T follicular helper cell (primary cell): Measurements from ENCODE around the gene COL27A1.

Source experiments
- DNase-seq: peaks from one replicate; pipeline ENCODE4 v3.0.0-alpha.2; 2020; ENCODE audit warnings: low read depth

Gene COL27A1

DNA sequence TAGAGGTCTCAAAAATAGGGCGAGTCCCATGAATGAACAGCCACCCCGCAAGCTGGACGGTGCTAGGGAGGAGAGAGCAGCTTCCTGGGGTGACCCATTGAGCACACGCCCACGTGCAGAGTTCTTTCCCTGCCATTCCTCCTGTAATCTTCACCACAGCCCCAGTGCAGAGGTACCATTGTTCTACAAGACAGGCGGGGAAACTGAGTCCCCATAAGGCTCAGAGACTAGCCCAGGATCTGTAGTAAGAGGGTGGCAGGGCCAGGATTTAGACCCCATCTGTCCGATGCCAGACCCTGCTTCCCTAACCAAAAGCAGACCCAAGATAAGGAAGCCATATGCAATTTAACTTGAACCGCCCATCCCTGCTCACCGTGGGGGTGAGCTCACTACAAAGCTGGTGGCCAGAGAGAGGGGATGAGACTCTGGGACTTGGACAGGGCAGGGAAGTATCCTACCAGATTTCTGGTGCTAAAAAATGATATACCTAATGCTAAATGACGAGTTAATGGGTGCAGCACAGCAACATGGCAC is 130.9 kb downstream of the COL27A1 start:
- DNase-seq = no peak

DNA sequence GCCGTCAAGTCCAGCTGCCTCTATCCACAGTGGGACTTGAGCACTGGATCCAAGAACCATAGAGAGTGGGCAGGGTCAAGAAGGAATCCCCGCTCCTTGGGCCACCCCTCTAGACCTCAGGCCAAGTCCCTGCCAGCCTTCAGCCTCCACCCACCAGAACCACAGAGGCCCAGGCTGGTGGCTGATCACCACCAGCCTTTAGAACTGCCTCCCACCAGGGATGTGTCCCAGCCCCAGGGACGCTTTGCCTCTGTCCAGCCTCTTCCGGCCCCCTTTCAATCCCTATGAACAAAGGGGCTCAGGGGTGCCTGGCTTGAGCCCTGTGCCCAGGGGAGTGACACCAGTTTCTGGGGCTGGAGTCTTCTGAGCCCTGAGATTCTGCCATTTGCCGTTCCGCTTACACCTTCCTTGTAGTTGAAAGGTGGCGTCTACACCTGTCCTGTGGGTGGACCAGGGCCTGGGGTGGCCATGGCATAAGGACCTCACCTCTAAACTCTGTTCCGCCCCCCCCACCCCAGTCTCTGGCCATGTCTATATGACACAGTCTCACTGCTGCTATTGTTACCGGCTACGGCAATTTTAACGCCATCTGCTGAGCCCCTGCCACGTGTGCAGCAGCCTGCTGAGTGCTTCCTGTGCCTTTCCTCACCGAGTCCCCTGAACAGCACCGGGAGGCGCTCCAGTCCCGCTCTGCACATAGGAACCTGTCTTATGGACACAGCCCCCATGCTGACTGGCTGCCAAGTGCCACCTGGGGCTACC is 131.8 kb downstream of the COL27A1 start:
- no peak for DNase-seq

- no peak for DNase-seq
These were observed 132.4 kb downstream of the COL27A1 start for GRCh38 chr9:114287763-114288192.

- no peak for DNase-seq
These were observed 133.1 kb downstream of the COL27A1 start for GRCh38 chr9:114288193-114289091.

GRCh38 chr9:114289106-114289505 is 133.8 kb downstream of the COL27A1 start:
- no peak for DNase-seq

- DNase-seq = no peak
These were observed 134.5 kb downstream of the COL27A1 start for GRCh38 chr9:114289571-114290481.

- no peak for DNase-seq
These were observed 135.2 kb downstream of the COL27A1 start for GRCh38 chr9:114290561-114290986.

GRCh38 chr9:114291064-114291474 is 135.7 kb downstream of the COL27A1 start:
- peak; percentile 52 for DNase-seq

GRCh38 chr9:114291886-114292590 is 136.7 kb downstream of the COL27A1 start:
- DNase-seq = no peak

DNA sequence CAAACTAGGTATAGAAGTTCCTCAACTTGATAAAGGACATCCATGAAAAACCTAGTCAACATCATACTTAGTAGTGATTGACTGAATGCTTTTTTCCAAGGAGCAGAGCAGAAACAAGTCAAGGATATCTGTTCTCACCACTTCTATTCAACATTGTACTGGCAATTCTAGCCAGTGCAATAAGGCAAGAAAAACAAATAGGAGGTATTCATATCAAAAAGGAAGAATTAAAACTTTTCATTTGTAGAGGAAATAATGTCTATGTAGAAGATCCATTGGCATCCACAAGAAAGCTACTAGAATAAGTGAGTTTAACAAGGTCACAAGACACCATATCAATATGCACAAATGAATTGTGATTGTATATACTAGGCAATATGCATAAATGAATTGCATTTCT is 139.3 kb downstream of the COL27A1 start:
- no peak for DNase-seq

DNA sequence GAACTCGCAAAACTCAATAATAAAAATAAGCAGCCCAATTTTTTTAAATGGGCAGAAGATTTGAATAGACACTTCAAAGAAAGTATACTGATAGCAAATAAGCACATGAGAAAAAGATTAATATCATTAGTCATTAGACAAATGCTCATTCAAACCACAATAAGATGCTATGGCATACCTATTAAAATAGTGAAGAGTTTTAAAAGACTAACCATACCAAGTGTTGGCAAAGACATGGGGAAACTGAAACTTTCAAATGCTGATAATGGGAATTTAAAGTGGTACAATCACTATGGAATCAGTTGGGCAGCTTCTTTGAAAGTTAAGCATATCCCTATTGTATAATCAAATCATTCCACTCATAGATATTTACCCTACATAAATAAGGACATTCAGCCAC is 141.0 kb downstream of the COL27A1 start:
- no peak for DNase-seq

DNA sequence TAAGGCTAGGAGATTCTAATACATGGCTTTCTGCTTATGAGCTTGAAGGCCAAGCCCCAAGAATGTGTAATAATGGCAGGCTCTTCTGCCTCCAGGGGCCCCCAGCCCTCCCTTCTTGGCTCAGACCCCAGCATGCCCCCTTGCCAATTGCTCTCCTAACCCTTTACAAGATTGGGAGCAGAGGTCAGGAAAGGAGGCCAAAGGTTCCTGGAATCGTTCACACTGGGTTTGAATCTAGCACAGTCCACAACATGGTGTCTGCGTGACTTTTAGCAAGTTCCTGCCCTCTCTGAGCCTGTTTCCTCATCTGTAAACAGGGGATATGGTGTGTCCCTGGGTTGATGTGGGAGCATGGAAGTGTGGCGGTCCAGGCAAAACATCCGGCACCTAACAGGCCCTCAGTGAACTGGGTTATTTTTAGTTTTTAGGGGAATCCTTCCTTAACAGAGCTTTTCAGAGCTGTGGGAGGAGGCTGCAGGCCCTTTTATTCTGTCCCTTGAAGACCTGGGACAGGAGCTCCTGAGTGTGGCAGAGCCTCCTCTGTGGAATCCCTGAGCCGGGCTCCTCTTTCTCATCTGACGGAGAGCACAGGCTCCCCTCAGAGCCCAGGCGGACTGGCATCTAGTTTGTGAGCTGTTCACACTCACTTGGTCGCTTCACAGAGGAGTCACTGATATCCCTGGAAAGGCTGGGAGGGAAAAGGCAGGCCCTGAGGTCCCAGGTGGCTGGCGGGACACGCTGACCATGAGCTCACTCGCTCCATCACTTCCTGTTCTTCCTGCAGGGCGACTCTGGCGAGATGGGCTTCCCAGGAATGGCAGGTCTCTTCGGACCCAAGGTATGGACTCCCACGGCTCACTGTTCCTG is 144.2 kb downstream of the COL27A1 start:
- DNase-seq = no peak

DNA sequence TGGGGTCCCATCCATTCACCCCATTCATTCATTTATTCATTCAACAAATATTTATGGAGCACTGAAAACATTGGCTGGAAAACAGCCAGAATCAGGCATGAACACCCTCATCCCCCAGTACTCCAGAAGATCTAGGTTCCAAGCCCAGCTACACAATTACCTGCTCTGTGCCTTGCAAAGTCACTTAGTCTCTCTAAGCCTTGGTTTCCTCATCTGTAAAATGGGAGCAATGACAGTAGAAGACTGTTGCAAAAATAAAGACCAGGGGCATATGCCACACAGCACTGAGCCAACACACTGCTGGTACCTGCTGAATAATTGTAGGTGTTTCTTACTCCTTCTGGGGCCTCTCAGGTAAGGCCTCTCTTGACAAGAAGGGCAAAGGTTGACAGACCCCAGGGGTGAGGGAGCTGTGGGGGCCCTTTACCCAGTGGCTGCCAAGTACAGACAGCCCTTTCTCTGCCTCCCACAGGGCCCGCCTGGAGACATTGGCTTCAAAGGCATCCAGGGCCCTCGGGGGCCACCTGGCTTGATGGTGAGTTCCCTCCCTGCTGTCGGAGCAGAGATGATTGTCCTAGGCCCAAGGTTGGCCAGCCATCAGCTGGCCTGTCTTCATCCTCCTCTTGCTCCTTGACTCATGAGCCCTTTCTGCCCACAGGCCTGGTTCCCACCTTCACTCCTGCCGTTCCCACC is 145.0 kb downstream of the COL27A1 start:
- no peak for DNase-seq

DNA sequence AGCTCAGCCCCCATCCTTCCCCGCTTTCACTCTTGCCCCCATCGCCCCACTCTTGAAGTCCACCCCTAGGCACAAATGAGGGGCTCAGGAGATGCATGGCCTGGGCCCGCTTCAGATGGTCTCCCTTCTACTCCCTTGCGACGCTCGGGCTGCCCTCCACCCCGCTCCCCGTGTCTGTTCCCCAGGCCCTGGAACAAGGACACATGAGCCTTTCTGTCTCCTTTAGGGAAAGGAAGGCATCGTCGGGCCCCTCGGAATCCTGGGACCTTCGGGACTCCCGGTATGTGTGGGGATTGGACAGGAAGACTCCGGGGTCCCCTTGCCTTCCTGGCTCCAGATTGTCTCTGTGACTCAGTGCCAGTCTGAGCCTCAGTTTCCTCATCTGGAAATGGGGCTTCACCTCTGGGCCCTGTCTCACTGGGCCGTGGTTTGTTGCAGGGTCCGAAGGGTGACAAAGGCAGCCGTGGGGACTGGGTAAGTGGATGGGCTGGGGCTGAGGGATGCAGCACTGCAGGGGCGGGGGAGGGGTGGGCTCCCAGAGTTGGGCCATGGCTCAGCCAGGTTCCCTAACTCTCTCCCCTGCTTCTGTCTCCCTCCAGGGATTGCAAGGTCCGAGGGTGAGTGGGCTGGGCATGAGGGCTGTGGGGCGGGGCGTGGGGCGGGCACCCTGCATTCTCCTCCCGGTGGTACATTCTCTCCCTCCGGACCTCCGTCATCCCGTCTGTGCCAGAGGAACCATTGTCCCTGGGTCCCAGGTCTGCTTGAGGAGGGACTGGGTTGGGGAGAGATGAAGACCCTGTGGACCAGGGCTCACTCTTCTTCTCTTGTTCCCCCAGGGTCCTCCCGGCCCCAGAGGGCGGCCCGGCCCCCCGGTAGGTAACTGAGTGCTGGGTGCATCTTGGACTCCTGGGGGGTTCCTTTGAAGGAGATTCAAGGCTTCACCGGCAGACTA is 145.8 kb downstream of the COL27A1 start:
- no peak for DNase-seq

DNA sequence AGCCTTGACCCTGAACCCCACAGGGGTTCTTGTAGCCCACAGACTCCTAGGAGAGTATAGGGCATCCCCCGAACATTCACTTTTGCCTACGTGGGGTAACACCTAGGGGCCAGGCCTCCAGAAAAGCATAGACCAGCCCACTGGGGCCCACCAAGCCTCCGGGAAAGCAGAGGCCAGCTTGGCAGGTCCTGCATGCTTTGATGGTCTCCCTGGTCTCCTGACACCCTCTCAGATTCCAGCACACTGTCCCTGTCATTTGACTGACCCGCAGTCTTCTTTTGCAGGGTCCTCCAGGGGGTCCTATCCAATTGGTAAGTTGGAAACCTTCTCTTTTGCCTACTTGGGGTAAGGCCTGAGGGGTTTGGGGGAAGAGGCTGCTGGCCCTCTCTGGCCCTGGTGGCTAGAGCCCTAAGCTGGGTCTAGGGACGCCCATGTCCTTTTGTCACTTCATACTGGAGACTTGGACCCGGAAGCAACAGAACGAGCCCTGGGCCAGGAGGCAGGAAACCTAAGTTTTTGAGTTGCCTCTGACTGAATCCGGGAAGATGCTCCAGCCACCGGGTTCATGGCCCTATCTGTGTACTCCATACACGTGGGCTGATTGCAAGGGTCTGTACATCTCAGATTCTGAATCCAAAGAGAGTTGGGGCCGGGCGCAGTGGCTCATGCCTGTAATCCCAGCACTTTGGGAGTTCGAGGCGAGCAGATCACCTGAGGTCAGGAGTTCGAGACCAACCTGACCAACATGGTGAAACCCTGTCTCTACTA is 146.6 kb downstream of the COL27A1 start:
- DNase-seq = no peak

- DNase-seq = no peak
These were observed 147.4 kb downstream of the COL27A1 start for GRCh38 chr9:114302727-114303126.

GRCh38 chr9:114303571-114303970 is 148.2 kb downstream of the COL27A1 start:
- DNase-seq = no peak
